Measurements from ENCODE around the gene EFCAB12.
"Not testable (repeated sequence)": the region's sequence is repeated elsewhere in the genome, so short reads cannot be mapped to it uniquely, and the experiment has no call there.

Gene EFCAB12

DNA sequence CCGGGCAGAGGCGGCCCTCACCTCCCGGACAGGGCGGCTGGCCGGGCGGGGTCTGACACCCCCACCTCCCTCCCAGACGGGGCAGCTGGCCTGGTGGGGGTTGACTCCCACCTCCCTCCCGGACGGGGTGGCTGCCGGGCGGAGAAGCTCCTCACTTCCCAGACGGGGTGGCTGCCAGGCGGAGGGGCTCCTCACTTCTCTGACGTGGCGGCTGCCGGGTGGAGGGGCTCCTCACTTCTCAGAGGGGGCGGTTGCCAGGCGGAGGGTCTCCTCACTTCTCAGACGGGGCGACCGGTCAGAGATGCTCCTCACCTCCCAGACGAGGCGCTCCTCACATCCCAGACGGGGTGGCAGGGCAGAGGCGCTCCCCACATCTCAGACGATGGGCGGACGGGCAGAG, 65.1 kb downstream of the EFCAB12 start:
- not testable (repeated sequence) for DNase-seq

DNA sequence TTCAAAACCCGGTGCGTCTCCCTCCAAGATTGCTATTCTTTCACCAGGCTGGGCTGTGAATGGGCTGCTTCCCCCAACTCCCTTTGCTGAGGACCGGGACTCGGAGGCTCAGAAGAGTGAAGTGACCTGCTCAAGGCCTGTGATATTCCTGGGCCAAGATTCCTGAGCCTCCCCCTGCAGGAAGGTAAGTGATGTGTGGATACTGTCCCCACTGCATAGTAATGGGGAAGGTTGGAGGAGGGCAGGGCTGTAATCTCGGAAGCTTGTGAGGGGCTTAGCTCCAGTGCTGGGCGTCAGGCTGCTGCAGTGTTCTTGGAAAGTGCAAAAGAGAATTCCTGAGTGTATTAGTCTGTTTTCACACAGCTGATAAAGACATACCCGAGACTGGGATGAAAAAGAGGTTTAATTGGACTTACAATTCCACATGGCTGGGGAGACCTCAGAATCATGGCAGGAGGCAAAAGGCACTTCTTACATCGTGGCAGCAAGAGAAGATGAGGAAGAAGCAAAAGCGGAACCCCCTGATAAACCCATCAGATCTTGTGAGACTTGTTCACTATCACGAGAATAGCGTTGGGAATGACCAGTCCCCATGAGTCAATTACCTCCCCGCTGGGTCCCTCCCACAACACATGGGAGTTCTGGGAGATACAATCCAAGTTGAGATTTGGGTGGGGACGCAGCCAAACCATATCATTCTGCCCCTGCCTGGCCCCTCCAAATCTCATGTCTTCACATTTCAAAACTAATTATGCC, 67.6 kb downstream of the EFCAB12 start:
- no peak for DNase-seq

DNA sequence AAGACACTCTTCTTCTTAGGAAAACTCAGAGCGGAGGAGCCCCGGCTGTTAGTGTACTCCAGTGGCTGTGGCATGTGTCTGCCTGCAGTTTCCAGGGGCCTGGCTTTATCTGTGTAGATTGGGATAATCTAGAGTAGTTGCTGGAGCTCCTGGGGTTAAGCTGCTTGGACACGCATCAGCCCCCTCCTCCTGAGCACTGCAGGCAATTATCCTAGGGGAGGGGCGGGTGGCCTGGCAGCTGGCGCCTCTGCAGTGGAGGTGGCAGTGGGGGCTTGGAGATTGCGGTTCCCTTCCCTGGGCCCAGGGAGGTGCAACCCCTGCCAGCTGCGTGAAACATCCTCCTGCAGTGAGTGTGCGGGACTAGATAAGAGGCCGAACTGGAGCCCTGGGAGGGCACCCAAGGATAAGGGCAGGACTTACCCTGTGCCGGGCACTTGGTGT, 68.2 kb downstream of the EFCAB12 start:
- no peak for DNase-seq

DNA sequence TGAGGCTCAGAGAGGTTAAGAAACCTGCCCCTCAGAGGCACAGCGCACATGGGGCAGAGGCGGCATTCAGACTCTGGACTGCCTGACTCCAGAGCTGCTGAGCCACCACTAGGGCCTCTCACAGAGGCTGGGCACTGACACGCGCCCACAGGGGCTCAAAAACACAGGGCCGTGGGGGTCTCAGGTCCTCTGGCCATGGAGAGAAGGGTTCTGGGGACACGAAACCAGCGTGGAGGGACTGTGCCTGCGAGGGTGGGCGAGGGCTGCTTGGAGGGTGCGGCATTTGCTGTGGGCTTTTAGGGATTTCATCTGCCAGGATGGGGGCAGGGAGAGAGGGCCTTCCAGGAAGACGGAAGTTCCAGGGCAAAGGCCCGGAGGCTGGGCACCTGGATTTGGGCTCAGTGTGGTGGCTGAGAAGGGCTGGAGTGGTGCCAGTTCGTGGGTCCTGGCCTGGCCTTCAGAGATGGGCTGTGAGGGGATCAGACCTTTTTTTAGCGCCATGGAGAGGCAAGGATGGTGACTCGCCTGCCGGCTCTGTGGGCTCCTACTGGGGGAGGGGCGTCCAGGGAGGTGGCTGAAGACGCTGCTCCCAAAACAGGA, 69.6 kb downstream of the EFCAB12 start:
- DNase-seq: no peak

DNA sequence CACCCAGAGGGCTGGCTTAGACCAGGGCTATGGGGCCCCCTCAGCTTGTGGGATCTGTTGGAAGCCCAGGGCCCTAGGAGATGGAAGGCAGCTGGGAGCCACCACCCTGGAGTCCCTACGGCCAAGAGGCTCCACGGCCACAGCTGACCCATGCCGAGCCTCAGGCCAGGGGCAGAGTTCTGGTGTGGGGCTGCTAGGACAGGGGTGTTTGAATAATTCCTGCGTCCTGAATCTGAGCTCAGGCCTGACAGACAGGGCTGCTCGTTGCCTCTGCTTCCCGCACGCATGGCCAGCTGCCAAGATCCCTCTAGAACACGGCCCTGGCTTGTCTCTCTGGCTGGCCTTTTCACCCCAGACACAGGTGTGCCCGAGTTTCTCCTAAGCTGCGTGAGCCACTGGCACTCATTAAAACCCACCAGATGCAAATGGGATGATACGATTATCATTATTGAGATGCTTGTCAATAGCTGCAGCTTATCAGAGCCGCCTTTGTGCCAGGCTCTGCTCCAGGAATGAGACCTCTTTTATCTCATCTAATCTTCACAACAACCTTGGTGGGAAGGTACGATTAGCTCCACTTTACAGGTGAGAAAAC, 70.2 kb downstream of the EFCAB12 start:
- no peak for DNase-seq

DNA sequence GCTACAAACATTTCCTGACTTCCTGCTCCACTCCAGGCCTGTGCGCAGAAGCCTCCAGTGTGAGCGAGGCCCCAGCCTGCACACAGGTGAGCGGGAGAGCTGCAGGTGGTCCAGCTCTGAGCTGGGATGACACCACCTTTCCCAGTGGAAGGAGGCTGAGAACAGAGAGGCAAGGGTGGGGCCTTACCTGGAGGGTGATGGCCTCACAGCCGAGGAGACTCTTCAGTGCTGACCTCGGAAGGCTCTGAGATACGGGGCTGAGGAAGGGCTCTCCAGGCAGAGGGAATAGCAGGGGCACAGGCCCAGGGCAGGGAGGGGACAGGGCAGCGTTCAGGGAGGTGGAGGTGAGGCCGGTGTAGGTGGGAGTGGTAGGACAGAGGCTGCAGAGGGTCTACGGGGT, 70.8 kb downstream of the EFCAB12 start:
- DNase-seq: no peak

DNA sequence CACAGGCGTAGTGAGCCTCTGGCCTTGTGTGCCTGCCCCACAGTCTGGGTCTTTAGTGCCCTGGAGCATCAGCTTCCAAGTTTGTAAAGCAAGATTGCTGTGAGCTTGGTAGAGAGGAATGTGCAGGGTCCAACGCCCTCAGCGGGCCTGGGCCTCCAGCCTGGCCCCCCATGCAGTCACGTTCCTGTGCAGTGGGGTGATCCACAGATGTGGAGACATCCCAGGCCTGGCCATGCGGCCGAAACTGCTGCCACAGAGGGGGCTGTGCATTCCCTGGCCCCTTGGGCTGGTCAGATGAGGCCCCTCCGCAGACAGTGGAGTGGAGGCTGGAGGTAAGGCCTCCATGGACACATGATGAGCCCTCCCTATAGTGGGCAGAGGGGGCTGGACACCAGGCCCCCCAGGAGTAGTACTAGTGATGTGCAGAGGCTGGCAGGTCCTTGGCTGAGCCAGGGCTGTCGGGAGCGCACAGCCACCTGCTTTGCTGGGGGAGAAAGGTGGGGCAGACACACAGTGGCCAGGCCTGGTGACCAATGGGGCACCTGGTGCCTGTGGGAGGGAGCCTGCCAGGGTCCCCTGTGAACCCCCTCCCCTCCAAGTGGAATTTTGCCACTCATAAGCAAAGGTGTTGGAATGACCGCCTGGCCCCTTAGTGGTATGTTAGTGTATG, 71.5 kb downstream of the EFCAB12 start:
- no peak for DNase-seq

DNA sequence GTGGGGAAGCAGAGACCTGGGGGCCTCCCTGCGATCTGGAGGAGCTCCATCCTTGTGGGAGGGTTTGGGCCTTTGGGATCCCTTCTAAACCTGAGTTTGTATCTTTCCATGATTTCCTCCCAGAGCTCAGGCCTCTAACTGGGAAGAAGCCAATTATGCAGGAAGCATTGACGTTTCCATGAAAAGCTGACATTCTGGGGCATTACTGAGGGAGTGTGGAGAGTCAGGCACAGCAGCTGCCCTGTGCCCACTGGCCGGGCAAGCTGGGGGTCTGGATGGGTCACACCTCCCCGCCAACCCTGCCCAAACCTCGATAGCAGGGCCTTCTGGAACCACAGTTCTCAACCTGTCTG, 74.9 kb downstream of the EFCAB12 start:
- no peak for DNase-seq

DNA sequence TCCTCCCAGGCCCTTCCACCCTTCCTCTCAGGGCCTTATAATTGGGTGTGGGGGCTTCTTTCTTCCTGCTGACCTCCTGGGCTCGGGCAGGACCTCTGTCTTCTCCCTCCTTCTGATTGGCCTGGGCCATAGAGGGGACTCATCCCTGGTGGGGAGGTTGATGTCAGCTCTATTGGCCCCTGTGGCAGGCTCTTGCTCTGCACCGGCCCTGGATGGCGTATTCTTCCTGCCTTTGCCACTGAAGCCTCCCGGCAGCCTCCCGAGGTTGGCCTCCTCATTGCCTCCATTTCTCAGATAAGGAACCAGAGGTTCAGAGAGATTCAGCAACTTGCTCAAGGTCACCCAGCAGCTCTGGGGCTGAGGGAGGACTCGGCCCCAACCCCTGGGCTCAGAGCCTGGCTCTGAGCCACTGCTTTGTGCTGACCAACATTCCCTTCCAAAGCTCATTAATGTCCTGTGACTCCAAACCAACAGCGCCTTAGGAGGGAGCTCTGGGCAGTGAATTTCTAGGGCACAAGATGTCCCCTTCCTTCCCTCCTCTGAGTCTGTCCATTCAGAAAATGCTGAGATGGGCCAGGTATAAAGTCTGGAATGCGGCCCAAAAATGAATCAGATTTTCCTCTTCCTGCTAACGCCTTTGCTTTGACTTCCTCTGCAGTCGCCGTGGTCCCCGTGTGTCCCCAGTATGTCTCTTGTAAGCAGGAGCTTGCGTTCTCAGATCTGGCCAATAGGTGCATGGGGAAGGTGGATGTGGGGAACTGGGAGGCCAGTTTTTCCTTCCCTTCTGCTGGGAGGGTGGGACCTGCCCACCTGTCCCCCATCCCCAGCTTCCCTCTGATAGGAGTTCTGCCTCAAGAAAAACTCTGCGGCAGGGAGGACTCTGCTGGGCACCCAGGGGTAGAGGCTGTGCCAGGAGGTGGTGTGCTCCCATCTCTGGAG, 75.5 kb downstream of the EFCAB12 start:
- no peak for DNase-seq

DNA sequence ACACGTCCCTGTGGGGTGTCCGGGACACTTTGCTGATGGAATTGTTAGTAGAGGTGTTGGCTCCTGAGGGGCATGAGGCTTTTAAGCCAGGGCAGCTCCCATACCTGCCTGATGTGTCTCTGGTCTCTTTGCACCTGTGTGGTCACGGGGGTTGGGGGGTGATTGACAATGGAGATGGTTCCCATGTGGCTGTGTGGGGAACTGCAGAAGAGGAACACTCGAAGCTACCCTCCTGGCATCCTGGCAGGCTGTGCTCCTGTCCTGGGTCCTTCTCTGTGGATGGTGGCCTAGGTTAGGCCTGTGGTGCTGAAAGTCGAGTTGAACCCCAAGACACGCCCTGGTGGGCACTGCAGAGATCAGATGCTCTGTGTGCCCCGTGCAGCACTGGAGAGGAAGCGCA, 76.4 kb downstream of the EFCAB12 start:
- DNase-seq: no peak

Measured in activated effector memory CD4-positive, alpha-beta T cell treated with anti-CD3 and anti-CD28 coated beads, Interleukin-2, amount 50 U/mL, for 16 hours (primary cell).